HCT116 (cell line): ENCODE results near the gene YIPF4. TPM values are rescaled to one million over a fixed set of nuclear protein-coding genes. Genes with fewer than 3 reads are reported as not detected.

Experiments used
- ATAC-seq: fragments of 200-7000 bp; cut with Tn5 transposase; 2 replicates; pipeline ENCODE4 v1.9.1; 2020; ENCODE audit warnings: mild to moderate bottlenecking, moderate library complexity
- BruUV-seq: library from RNA; stranded (reverse); fragments of 400-500 nt; replicated peaks from 2 replicates; lab custom pipeline; 2021; lab: Mats Ljungman, UMichigan
- CTCF ChIA-PET: fragments of 300-600 bp; sonication (Branson Sonifier 250); formaldehyde crosslinking; loops from one replicate; lab custom pipeline; 2021; ENCODE audit warnings: antibody characterized with exemption; lab: Charles Lee
- POLR2A ChIA-PET: fragments of 300-600, 350-600 bp; sonication (Branson Sonifier 250); formaldehyde crosslinking; loops from one replicate; lab custom pipeline; 2021; ENCODE audit warnings: antibody characterized with exemption; lab: Charles Lee
- RAD21 ChIA-PET, 2 experiments: fragments of 300-600 bp; sonication (Branson Sonifier 250); formaldehyde crosslinking; loops; one replicate each; lab custom pipeline; 2023; ENCODE audit warnings: low total read pairs in 2 of 2; ENCODE audit not compliant: uncharacterized antibody in 2 of 2, unreplicated experiment in 2 of 2, low non-redundant PET in 1 of 2; lab: Charles Lee
- DNase-seq: peaks from one replicate; pipeline ENCODE4 v3.0.0-alpha.2; 2010; ENCODE audit warnings: low read depth, low spot score
- H2AFZ ChIP-seq: fragments of 200-600 bp; shearing (Covaris generic), sonication (generic); 2 replicates; pipeline ENCODE4 v1.6.1; 2017; ENCODE audit warnings: low read depth, mixed run types, mixed read lengths, antibody characterized with exemption, low read length; ENCODE audit not compliant: poor library complexity, severe bottlenecking
- H3K27ac ChIP-seq: 2 replicates; pipeline ENCODE4 v1.5.1; 2012; ENCODE audit warnings: low read depth, low read length
- H3K27me3 ChIP-seq: fragments of 200-600 bp; sonication (generic); 2 replicates; pipeline ENCODE4 v1.6.1; 2016; ENCODE audit warnings: mixed run types, low read length, mixed read lengths; ENCODE audit not compliant: insufficient read depth
- H3K36me3 ChIP-seq, 2 experiments: fragments of 200-500 bp in 1 of 2; fragments of 200-600 bp in 1 of 2; sonication (Bioruptor generic) in 1 of 2; sonication (generic) in 1 of 2; 2 replicates each; pipeline versions ENCODE4 v1.5.1 to v1.6.1; 2014 to 2016; ENCODE audit warnings: low read length in 2 of 2, inconsistent platforms in 1 of 2, mixed read lengths in 1 of 2, mixed run types in 1 of 2; ENCODE audit not compliant: insufficient read depth in 2 of 2, control insufficient read depth in 1 of 2
- H3K4me1 ChIP-seq, 2 experiments: fragments of 200-600 bp in 1 of 2; sonication (generic) in 1 of 2; 2 replicates each; pipeline versions ENCODE4 v1.5.1 to v1.6.1; 2012 to 2017; ENCODE audit warnings: low read length in 2 of 2, inconsistent platforms in 1 of 2, mild to moderate bottlenecking in 1 of 2, mixed read lengths in 1 of 2, mixed run types in 1 of 2, moderate library complexity in 1 of 2; ENCODE audit not compliant: insufficient read depth in 2 of 2, control insufficient read depth in 1 of 2
- H3K4me2 ChIP-seq: fragments of 200-600 bp; sonication (generic); 2 replicates; pipeline ENCODE4 v1.6.1; 2017; ENCODE audit warnings: mixed run types, low read length, mixed read lengths
- H3K4me3 ChIP-seq, 2 experiments: fragments of 200-600 bp in 1 of 2; sonication (generic) in 1 of 2; replicated peaks in 1 of 2; 2 replicates each; pipeline ENCODE4 v1.5.1; 2011 to 2016; ENCODE audit warnings: low read length in 2 of 2, control low read depth in 1 of 2, low read depth in 1 of 2, mild to moderate bottlenecking in 1 of 2, mixed read lengths in 1 of 2, mixed run types in 1 of 2
- H3K79me2 ChIP-seq: fragments of 200-600 bp; sonication (generic); 2 replicates; pipeline ENCODE4 v1.6.1; 2017; ENCODE audit warnings: mild to moderate bottlenecking, mixed run types, low read length, moderate library complexity, mixed read lengths; ENCODE audit not compliant: insufficient read depth
- H3K9ac ChIP-seq: fragments of 200-600 bp; sonication (generic); 2 replicates; pipeline ENCODE4 v1.6.1; 2016; ENCODE audit warnings: low read length, mixed read lengths
- H3K9me2 ChIP-seq: fragments of 200-600 bp; sonication (generic), shearing (Covaris generic); 2 replicates; pipeline ENCODE4 v1.6.1; 2017; ENCODE audit warnings: mixed run types, mild to moderate bottlenecking, moderate library complexity; ENCODE audit not compliant: insufficient read depth
- H3K9me3 ChIP-seq, 2 experiments: fragments of 200-500 bp in 1 of 2; fragments of 200-600 bp in 1 of 2; sonication (Bioruptor generic) in 1 of 2; sonication (generic) in 1 of 2; 2 replicates each; pipeline ENCODE4 v1.6.1; 2014 to 2017; ENCODE audit warnings: low read length in 2 of 2, mixed read lengths in 2 of 2, inconsistent platforms in 1 of 2, low read depth in 1 of 2, mild to moderate bottlenecking in 1 of 2, mixed run types in 1 of 2, moderate library complexity in 1 of 2; ENCODE audit not compliant: control insufficient read depth in 1 of 2, insufficient read depth in 1 of 2
- H4K20me1 ChIP-seq: fragments of 200-600 bp; sonication (generic), shearing (Covaris generic); 2 replicates; pipeline ENCODE4 v1.6.1; 2017; ENCODE audit warnings: mixed run types, mild to moderate bottlenecking, moderate library complexity; ENCODE audit not compliant: insufficient read depth
- ATF3 ChIP-seq: IDR thresholded peaks from 2 replicates; pipeline ENCODE4 v1.6.1; 2012
- CBX3 ChIP-seq: IDR thresholded peaks from 2 replicates; pipeline ENCODE4 v1.6.1; 2012; ENCODE audit warnings: low read depth
- EGR1 ChIP-seq: IDR thresholded peaks from 2 replicates; pipeline ENCODE4 v1.6.1; 2012; ENCODE audit warnings: low read depth
- ELF1 ChIP-seq: IDR thresholded peaks from 2 replicates; pipeline ENCODE4 v1.6.1; 2012; ENCODE audit warnings: low read depth, borderline replicate concordance
- EZH2 ChIP-seq: fragments of 200-600 bp; sonication (generic); IDR thresholded peaks from 2 replicates; pipeline ENCODE4 v1.6.1; 2017; ENCODE audit warnings: antibody characterized with exemption, mixed run types
- EZH2phosphoT487 ChIP-seq: fragments of 200-600 bp; IDR thresholded peaks from 2 replicates; pipeline ENCODE4 v1.6.1; 2018; ENCODE audit warnings: antibody characterized with exemption, borderline replicate concordance
- FOSL1 ChIP-seq: IDR thresholded peaks from 2 replicates; pipeline ENCODE4 v1.6.1; 2012; ENCODE audit warnings: low read depth
- JUND ChIP-seq: IDR thresholded peaks from 2 replicates; pipeline ENCODE4 v1.6.1; 2012
- POLR2A ChIP-seq: IDR thresholded peaks from 2 replicates; pipeline ENCODE4 v1.7.0; 2011; ENCODE audit warnings: borderline replicate concordance; ENCODE audit not compliant: insufficient read depth, insufficient read length; ENCODE audit errors: extremely low read depth
- RAD21 ChIP-seq: IDR thresholded peaks from 2 replicates; pipeline ENCODE4 v1.6.1; 2012; ENCODE audit warnings: low read depth, mild to moderate bottlenecking
- SIN3A ChIP-seq: IDR thresholded peaks from 2 replicates; pipeline ENCODE4 v1.6.1; 2012; ENCODE audit warnings: low read depth
- SRF ChIP-seq: IDR thresholded peaks from 2 replicates; pipeline ENCODE4 v1.6.1; 2012; ENCODE audit warnings: low read depth
- YY1 ChIP-seq: IDR thresholded peaks from 2 replicates; pipeline ENCODE4 v1.6.1; 2011; ENCODE audit warnings: low read length, low read depth, moderate library complexity, mild to moderate bottlenecking; ENCODE audit not compliant: insufficient replicate concordance; ENCODE audit errors: extremely low read depth
- ZBTB33 ChIP-seq: IDR thresholded peaks from 2 replicates; pipeline ENCODE4 v1.6.1; 2011; ENCODE audit warnings: mild to moderate bottlenecking, low read length, moderate library complexity; ENCODE audit not compliant: insufficient replicate concordance; ENCODE audit errors: extremely low read depth
- ZFX ChIP-seq: fragments of 450-650 bp; IDR thresholded peaks from 2 replicates; pipeline ENCODE4 v1.6.1; 2017
- intact Hi-C: fragments of 100-400 bp; cut with micrococcal nuclease; formaldehyde crosslinking; loops from 2 replicates; pipeline ENCODE4 v1.10.0; 2022
- total RNA-seq: library from RNA; stranded (reverse); gene quantifications from one replicate; pipeline ENCODE4 v1.2.1, GENCODE V29; 2021; ENCODE audit not compliant: unreplicated experiment

The YIPF4 gene
- total RNA-seq, 1 experiment from 2014 or later = 29.8 TPM

GRCh38 chr2:32229635-32230034, 48.1 kb upstream of the YIPF4 start:
- no TSS peak for BruUV-seq
- Histone ChIP-seq H3K4me1 (peaks cover 0 to 6% of the 10 kb centered on the region in 2 experiments; a peak in 1 of 4 replicates), H3K4me2 (no peak overlapping the region), H3K9me2 (no peaks in the 10 kb centered on the region), H3K9ac (no peak overlapping the region), H4K20me1 (no peaks in the 10 kb centered on the region), H3K9me3 (no peaks in the 10 kb centered on the region), H3K36me3 (no peaks in the 10 kb centered on the region; a peak in 1 of 4 replicates), H3K79me2 (no peaks in the 10 kb centered on the region), H3K4me3 (no peak overlapping the region), H3K27me3 (no peaks in the 10 kb centered on the region)
- intact Hi-C loops = no loop called here
- DNase-seq (no peak), ATAC-seq (no peak)
- ChIA-PET POLR2A (no interaction called here), RAD21 (no interaction called here), CTCF (no interaction called here)
- TF ChIP-seq ZFX = no peak
- TF ChIP-seq ELF1 = no peak
- TF ChIP-seq EZH2 = no peak
- TF ChIP-seq, all 23 proteins: peak for 0
- Histone ChIP-seq H3K27ac (no peak overlapping the region), H2AFZ (no peak overlapping the region)

GRCh38 chr2:32231959-32232358, 45.7 kb upstream of the YIPF4 start:
- RAD21 ChIA-PET = no interaction called here
- Histone ChIP-seq H3K9ac (no peak overlapping the region), H3K79me2 (no peaks in the 10 kb centered on the region), H3K4me2 (no peak overlapping the region), H3K27me3 (no peaks in the 10 kb centered on the region), H3K27ac (no peak overlapping the region), H3K9me3 (no peaks in the 10 kb centered on the region), H2AFZ (no peak overlapping the region), H3K4me3 (no peak overlapping the region), H3K9me2 (no peaks in the 10 kb centered on the region), H4K20me1 (no peaks in the 10 kb centered on the region), H3K36me3 (no peaks in the 10 kb centered on the region), H3K4me1 (peaks cover 0 to 6% of the 10 kb centered on the region in 2 experiments; a peak in 1 of 4 replicates)
- CTCF ChIA-PET = no interaction called here
- ATAC-seq (no peak), DNase-seq (no peak)
- intact Hi-C loops = no loop called here
- no TSS peak for BruUV-seq
- POLR2A ChIA-PET = no interaction called here
- TF ChIP-seq YY1 = no peak
- no peak for TF ChIP-seq CBX3
- no peak for TF ChIP-seq RAD21
- no peak for TF ChIP-seq POLR2A
- no peak for TF ChIP-seq ZFX
- TF ChIP-seq EGR1 = no peak
- no peak for TF ChIP-seq EZH2phosphoT487
- TF ChIP-seq SRF = no peak
- no peak for TF ChIP-seq JUND
- no peak for TF ChIP-seq SIN3A
- no peak for TF ChIP-seq FOSL1
- no peak for TF ChIP-seq ZBTB33
- no peak for TF ChIP-seq ATF3
